SK-N-SH treated with all-trans-retinoic acid at 6 μM for 48 hours (cell line): ENCODE measurements around the gene PTPRD.

Experiments
- ATAC-seq: fragments of 200-7000 bp; cut with Tn5 transposase; 3 replicates; pipeline ENCODE4 v1.9.1; 2020; ENCODE audit warnings: mild to moderate bottlenecking, moderate library complexity
- ARNTL ChIP-seq: fragments of 450-650 bp; formaldehyde crosslinking; IDR thresholded peaks from 2 replicates; pipeline ENCODE4 v1.5.0; 2020; ENCODE audit warnings: low read depth, mild to moderate bottlenecking, moderate library complexity, borderline replicate concordance
- CSDC2 ChIP-seq: fragments of 250-450 bp; sonication (Bioruptor Pico); IDR thresholded peaks from 2 replicates; pipeline ENCODE4 v1.5.0; 2020; ENCODE audit warnings: mild to moderate bottlenecking, moderate library complexity
- ESRRG ChIP-seq: fragments of 250-450 bp; sonication (Bioruptor Pico); IDR thresholded peaks from 2 replicates; pipeline ENCODE4 v1.6.1; 2021; ENCODE audit warnings: mild to moderate bottlenecking
- GLIS3 ChIP-seq: fragments of 250-450 bp; sonication (Bioruptor Pico); IDR thresholded peaks from 2 replicates; pipeline ENCODE4 v1.5.0; 2020; ENCODE audit warnings: mild to moderate bottlenecking, moderate library complexity
- ISL1 ChIP-seq: fragments of 250-450 bp; sonication (Bioruptor Pico); IDR thresholded peaks from 2 replicates; pipeline ENCODE4 v2.1.2; 2022; ENCODE audit warnings: mild to moderate bottlenecking, moderate library complexity
- OSR1 ChIP-seq: fragments of 250-450 bp; sonication (Bioruptor Pico); IDR thresholded peaks from 2 replicates; pipeline ENCODE4 v1.8.0; 2022; ENCODE audit warnings: moderate library complexity, mild to moderate bottlenecking, inconsistent platforms
- PPARA ChIP-seq: fragments of 250-450 bp; sonication (Bioruptor Pico); IDR thresholded peaks from 2 replicates; pipeline ENCODE4 v1.5.0; 2020; ENCODE audit warnings: mild to moderate bottlenecking, borderline replicate concordance
- RARB ChIP-seq: fragments of 250-450 bp; sonication (Bioruptor Pico); IDR thresholded peaks from 2 replicates; pipeline ENCODE4 v1.8.0; 2021; ENCODE audit warnings: mild to moderate bottlenecking, moderate library complexity
- TCF4 ChIP-seq: fragments of 250-450 bp; sonication (Bioruptor Pico); IDR thresholded peaks from 2 replicates; pipeline ENCODE4 v1.8.0; 2021; ENCODE audit warnings: mild to moderate bottlenecking, moderate library complexity, borderline replicate concordance
- TOX ChIP-seq: fragments of 250-450 bp; sonication (Bioruptor Pico); IDR thresholded peaks from 2 replicates; pipeline ENCODE4 v1.8.0; 2021; ENCODE audit warnings: mild to moderate bottlenecking, moderate library complexity, borderline replicate concordance
- ZC3H10 ChIP-seq: fragments of 250-450 bp; sonication (Bioruptor Pico); IDR thresholded peaks from 2 replicates; pipeline ENCODE4 v1.5.1; 2021; ENCODE audit warnings: mild to moderate bottlenecking, moderate library complexity
- ZFP30 ChIP-seq: fragments of 450-650 bp; formaldehyde crosslinking; IDR thresholded peaks from 2 replicates; pipeline ENCODE4 v1.5.0; 2022; ENCODE audit warnings: mild to moderate bottlenecking, moderate library complexity
- ZNF565 ChIP-seq: fragments of 450-650 bp; formaldehyde crosslinking; conservative IDR thresholded peaks from 2 replicates; pipeline ENCODE4 v1.5.0; 2020; ENCODE audit warnings: low read depth, mild to moderate bottlenecking, moderate library complexity
- ZNF70 ChIP-seq: fragments of 450-650 bp; formaldehyde crosslinking; IDR thresholded peaks from 2 replicates; pipeline ENCODE4 v1.5.0; 2020; ENCODE audit warnings: mild to moderate bottlenecking, moderate library complexity
- ZNF8 ChIP-seq: fragments of 450-650 bp; formaldehyde crosslinking; IDR thresholded peaks from 2 replicates; pipeline ENCODE4 v1.5.0; 2020; ENCODE audit warnings: mild to moderate bottlenecking, moderate library complexity
- TF ChIP-seq, protein P1 (sequence below): fragments of 250-450 bp; sonication (Bioruptor Pico); IDR thresholded peaks from 2 replicates; pipeline ENCODE4 v1.5.1; 2020; ENCODE audit warnings: low read depth, mild to moderate bottlenecking, moderate library complexity
- TF ChIP-seq, protein P2 (sequence below): fragments of 250-450 bp; sonication (Bioruptor Pico); IDR thresholded peaks from 2 replicates; pipeline ENCODE4 v1.5.0; 2020; ENCODE audit warnings: mild to moderate bottlenecking, moderate library complexity
- TF ChIP-seq, protein P3 (sequence below): fragments of 250-450 bp; sonication (Bioruptor Pico); IDR thresholded peaks from 2 replicates; pipeline ENCODE4 v1.8.0; 2021; ENCODE audit warnings: low read depth, mild to moderate bottlenecking, moderate library complexity, borderline replicate concordance
- TF ChIP-seq, protein P4 (sequence below): fragments of 250-450 bp; sonication (Bioruptor Pico); IDR thresholded peaks from 2 replicates; pipeline ENCODE4 v1.5.1; 2021; ENCODE audit warnings: mild to moderate bottlenecking, moderate library complexity

Gene PTPRD

DNA sequence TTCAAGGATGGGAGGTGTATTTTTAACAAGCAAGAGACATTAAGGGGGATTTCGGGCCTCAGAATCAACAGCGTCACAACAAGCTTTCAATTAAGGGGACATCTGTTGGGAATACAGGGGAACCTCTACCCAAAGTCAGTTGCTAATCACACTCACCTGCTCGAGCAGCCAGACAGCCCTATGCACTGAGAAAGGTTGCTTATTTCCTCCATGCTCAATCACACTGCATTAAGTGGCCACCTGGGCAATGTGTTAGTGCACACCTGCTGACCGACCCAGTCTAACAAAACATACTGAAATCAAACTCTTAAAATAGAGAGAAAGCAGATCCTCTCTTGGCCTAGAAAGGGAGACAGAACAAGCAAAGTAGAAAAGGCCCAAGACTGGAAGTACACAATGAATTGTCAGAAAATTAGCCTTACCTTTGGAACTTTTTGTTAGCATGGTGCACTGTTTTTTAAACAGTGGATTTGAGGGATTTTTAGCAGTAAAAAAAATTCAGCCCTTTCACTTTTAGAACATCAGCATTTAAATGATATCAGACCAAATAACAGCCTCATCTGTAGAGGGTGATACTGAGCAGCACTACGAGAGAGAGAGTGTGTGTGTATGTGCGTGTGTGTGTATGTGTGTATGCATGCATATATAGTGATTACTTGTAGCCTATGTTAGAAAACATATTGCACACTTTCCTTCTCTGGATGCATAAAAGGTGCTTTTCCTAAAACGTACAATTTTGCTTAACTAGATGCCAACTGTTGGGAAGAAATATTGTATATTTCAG is 1694.7 kb downstream of the PTPRD start:
- TF ChIP-seq, protein P1, sequence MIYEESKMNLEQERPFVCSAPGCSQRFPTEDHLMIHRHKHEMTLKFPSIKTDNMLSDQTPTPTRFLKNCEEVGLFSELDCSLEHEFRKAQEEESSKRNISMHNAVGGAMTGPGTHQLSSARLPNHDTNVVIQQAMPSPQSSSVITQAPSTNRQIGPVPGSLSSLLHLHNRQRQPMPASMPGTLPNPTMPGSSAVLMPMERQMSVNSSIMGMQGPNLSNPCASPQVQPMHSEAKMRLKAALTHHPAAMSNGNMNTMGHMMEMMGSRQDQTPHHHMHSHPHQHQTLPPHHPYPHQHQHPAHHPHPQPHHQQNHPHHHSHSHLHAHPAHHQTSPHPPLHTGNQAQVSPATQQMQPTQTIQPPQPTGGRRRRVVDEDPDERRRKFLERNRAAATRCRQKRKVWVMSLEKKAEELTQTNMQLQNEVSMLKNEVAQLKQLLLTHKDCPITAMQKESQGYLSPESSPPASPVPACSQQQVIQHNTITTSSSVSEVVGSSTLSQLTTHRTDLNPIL, result no peak
- TF ChIP-seq, protein P2, sequence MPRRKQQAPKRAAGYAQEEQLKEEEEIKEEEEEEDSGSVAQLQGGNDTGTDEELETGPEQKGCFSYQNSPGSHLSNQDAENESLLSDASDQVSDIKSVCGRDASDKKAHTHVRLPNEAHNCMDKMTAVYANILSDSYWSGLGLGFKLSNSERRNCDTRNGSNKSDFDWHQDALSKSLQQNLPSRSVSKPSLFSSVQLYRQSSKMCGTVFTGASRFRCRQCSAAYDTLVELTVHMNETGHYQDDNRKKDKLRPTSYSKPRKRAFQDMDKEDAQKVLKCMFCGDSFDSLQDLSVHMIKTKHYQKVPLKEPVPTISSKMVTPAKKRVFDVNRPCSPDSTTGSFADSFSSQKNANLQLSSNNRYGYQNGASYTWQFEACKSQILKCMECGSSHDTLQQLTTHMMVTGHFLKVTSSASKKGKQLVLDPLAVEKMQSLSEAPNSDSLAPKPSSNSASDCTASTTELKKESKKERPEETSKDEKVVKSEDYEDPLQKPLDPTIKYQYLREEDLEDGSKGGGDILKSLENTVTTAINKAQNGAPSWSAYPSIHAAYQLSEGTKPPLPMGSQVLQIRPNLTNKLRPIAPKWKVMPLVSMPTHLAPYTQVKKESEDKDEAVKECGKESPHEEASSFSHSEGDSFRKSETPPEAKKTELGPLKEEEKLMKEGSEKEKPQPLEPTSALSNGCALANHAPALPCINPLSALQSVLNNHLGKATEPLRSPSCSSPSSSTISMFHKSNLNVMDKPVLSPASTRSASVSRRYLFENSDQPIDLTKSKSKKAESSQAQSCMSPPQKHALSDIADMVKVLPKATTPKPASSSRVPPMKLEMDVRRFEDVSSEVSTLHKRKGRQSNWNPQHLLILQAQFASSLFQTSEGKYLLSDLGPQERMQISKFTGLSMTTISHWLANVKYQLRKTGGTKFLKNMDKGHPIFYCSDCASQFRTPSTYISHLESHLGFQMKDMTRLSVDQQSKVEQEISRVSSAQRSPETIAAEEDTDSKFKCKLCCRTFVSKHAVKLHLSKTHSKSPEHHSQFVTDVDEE (CRISPR knock-in tag), result no peak
- TF ChIP-seq, protein P3, sequence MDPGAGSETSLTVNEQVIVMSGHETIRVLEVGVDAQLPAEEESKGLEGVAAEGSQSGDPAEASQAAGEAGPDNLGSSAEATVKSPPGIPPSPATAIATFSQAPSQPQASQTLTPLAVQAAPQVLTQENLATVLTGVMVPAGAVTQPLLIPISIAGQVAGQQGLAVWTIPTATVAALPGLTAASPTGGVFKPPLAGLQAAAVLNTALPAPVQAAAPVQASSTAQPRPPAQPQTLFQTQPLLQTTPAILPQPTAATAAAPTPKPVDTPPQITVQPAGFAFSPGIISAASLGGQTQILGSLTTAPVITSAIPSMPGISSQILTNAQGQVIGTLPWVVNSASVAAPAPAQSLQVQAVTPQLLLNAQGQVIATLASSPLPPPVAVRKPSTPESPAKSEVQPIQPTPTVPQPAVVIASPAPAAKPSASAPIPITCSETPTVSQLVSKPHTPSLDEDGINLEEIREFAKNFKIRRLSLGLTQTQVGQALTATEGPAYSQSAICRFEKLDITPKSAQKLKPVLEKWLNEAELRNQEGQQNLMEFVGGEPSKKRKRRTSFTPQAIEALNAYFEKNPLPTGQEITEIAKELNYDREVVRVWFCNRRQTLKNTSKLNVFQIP (CRISPR knock-in tag), result no peak
- TF ChIP-seq ISL1 (CRISPR knock-in tag) (no peak), TCF4 (no peak), CSDC2 (CRISPR knock-in tag) (no peak), ESRRG (CRISPR knock-in tag) (no peak)
- ATAC-seq, result no peak

DNA sequence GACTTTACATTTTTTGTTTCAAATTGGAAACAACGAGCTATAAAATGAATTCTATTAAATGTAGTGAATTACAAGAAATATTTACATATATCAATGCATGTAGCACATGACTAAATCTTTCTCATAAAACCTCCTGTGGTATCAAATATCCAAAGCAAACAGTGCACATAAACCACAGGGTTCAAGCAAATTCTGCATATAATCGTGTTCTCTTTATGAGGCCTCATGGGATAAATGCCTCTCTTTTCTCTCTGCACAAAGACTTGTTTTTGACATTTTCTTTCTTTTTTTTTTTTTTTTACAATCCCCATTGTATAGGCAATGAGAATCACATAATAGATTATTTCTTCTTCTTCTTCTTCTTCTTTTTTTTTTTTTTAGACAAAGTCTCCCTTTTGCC is 1696.0 kb downstream of the PTPRD start:
- ATAC-seq, result no peak
- TF ChIP-seq, protein P4, sequence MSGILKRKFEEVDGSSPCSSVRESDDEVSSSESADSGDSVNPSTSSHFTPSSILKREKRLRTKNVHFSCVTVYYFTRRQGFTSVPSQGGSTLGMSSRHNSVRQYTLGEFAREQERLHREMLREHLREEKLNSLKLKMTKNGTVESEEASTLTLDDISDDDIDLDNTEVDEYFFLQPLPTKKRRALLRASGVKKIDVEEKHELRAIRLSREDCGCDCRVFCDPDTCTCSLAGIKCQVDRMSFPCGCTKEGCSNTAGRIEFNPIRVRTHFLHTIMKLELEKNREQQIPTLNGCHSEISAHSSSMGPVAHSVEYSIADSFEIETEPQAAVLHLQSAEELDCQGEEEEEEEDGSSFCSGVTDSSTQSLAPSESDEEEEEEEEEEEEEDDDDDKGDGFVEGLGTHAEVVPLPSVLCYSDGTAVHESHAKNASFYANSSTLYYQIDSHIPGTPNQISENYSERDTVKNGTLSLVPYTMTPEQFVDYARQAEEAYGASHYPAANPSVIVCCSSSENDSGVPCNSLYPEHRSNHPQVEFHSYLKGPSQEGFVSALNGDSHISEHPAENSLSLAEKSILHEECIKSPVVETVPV (CRISPR knock-in tag), result no peak

DNA sequence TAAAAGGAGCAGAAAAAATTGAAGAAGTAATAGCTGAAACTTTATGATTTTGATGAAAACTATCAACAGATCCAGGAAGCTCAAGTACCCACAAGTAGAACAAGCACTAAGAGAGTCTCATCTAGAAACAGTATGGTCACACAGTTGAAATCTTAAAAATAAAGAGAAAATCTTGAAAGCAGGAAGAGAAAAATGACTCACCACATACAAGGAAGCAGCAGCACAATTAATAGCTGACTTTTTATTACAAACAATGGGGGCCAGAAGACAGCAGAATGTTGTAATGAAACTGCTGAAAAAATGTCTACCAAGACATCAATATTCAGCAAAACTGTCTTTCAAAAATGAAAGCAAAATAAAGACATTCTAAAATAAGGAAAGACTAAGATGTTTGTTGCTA is 1704.9 kb downstream of the PTPRD start:
- no peak for ATAC-seq
- TF ChIP-seq, protein P4 (CRISPR knock-in tag), result no peak
- TF ChIP-seq PPARA (CRISPR knock-in tag) (no peak), ZNF70 (CRISPR knock-in tag) (no peak), TOX (CRISPR knock-in tag) (no peak), ZNF565 (no peak), GLIS3 (CRISPR knock-in tag) (no peak), OSR1 (CRISPR knock-in tag) (no peak), ESRRG (CRISPR knock-in tag) (no peak), ZNF8 (CRISPR knock-in tag) (no peak), ISL1 (CRISPR knock-in tag) (no peak), CSDC2 (CRISPR knock-in tag) (no peak), RARB (CRISPR knock-in tag) (no peak), ARNTL (CRISPR knock-in tag) (no peak), ZC3H10 (CRISPR knock-in tag) (no peak), ZFP30 (CRISPR knock-in tag) (no peak)
- TF ChIP-seq, protein P1, result no peak
- TF ChIP-seq, protein P2 (CRISPR knock-in tag), result no peak
